C4-2B (cell line): ENCODE data around the gene ABCG2.

ENCODE experiments used
- H3K27ac ChIP-seq: fragments of 450-650 bp; 2 replicates; pipeline ENCODE4 v1.5.1; 2017
- CTCF ChIP-seq: fragments of 450-650 bp; conservative IDR thresholded peaks from 2 replicates; pipeline ENCODE4 v1.5.1; 2017; ENCODE audit warnings: mild to moderate bottlenecking
- ZFX ChIP-seq: fragments of 450-650 bp; IDR thresholded peaks from 2 replicates; pipeline ENCODE4 v1.6.1; 2017

ABCG2 gene

GRCh38 chr4:88054901-88055300, 103.5 kb downstream of the ABCG2 start:
- no peak overlapping the region for H3K27ac ChIP-seq
- TF ChIP-seq CTCF (peak; percentile 84), ZFX (no peak)

GRCh38 chr4:88054229-88054628, 104.2 kb downstream of the ABCG2 start:
- no peak for TF ChIP-seq CTCF
- TF ChIP-seq ZFX, result no peak
- no peak overlapping the region for H3K27ac ChIP-seq

GRCh38 chr4:88045021-88045420, 113.4 kb downstream of the ABCG2 start:
- no peak overlapping the region for H3K27ac ChIP-seq
- TF ChIP-seq ZFX (no peak), CTCF (no peak)

- TF ChIP-seq ZFX (no peak), CTCF (no peak)
- H3K27ac ChIP-seq, result peak overlapping the region; percentile 57; the same call in 1 of the 2 replicates
These were observed 114.7 kb downstream of the ABCG2 start for GRCh38 chr4:88043586-88044340.

- TF ChIP-seq ZFX, result no peak
- no peak for TF ChIP-seq CTCF
These were observed 115.4 kb downstream of the ABCG2 start for GRCh38 chr4:88043001-88043400.

GRCh38 chr4:88041626-88042025, 116.8 kb downstream of the ABCG2 start:
- no peak for TF ChIP-seq ZFX
- TF ChIP-seq CTCF, result no peak

More at GRCh38 chr4:88043001-88043400, 115.4 kb downstream of the ABCG2 start:
- H3K27ac ChIP-seq, result peak overlapping the region; percentile 57

GRCh38 chr4:88040707-88041106, 117.7 kb downstream of the ABCG2 start:
- TF ChIP-seq ZFX (no peak), CTCF (no peak)
- no peak overlapping the region; the same call in 1 of the 2 replicates for H3K27ac ChIP-seq

More at GRCh38 chr4:88041626-88042025, 116.8 kb downstream of the ABCG2 start:
- peak overlapping the region; percentile 57 for H3K27ac ChIP-seq
